SK-N-SH (cell line): Measurements from ENCODE around the gene RAB6B. TPM values are rescaled to one million over a fixed set of nuclear protein-coding genes. Genes with fewer than 3 reads are reported as not detected.

Experiments
- CTCF ChIA-PET: fragments of 300-600, 350-600 bp; formaldehyde crosslinking; extraction: SDS; loops from one replicate; lab custom pipeline; 2021; lab: Yijun Ruan, JAX
- POLR2A ChIA-PET: fragments of 350-600 bp; sonication (Branson Sonifier 250); formaldehyde crosslinking; extraction: SDS; loops from one replicate; lab custom pipeline; 2020; ENCODE audit warnings: antibody characterized with exemption, inconsistent platforms; lab: Yijun Ruan, JAX
- DNase-seq: peaks from one replicate; pipeline ENCODE4 v3.0.0; 2012
- H2AFZ ChIP-seq: fragments of 200-600 bp; sonication (generic); 2 replicates; pipeline ENCODE4 v1.8.1; 2016; ENCODE audit warnings: antibody characterized with exemption, mild to moderate bottlenecking, low read depth
- H3F3A ChIP-seq: fragments of 200-600 bp; sonication (generic); replicated peaks from 2 replicates; pipeline ENCODE3; 2016; ENCODE audit warnings: antibody characterized with exemption, mild to moderate bottlenecking; ENCODE audit not compliant: insufficient read depth
- H3K27ac ChIP-seq, 2 experiments: fragments of 200-500 bp in 1 of 2; fragments of 200-600 bp in 1 of 2; sonication (Bioruptor generic) in 1 of 2; sonication (generic), shearing (Covaris generic) in 1 of 2; 2 replicates each; pipeline versions ENCODE4 v1.5.1 to v1.6.1; 2014 to 2016; ENCODE audit warnings: low read depth in 2 of 2, inconsistent platforms in 1 of 2, low read length in 1 of 2, mild to moderate bottlenecking in 1 of 2, mixed read lengths in 1 of 2
- H3K27me3 ChIP-seq: fragments of 200-600 bp; sonication (generic), shearing (Covaris generic); 2 replicates; pipeline ENCODE4 v1.6.1; 2016; ENCODE audit warnings: mixed run types; ENCODE audit not compliant: insufficient read depth
- H3K36me3 ChIP-seq, 2 experiments: fragments of 200-500 bp in 1 of 2; fragments of 200-600 bp in 1 of 2; sonication (Bioruptor generic) in 1 of 2; sonication (generic) in 1 of 2; replicated peaks in 1 of 2; 2 replicates each; pipeline versions ENCODE3 to v1.5.1; 2014 to 2016; ENCODE audit warnings: low read length in 1 of 2, mild to moderate bottlenecking in 1 of 2; ENCODE audit not compliant: insufficient read depth in 2 of 2, control insufficient read depth in 1 of 2
- H3K4me1 ChIP-seq, 2 experiments: fragments of 200-500 bp in 1 of 2; fragments of 200-600 bp in 1 of 2; sonication (Bioruptor generic) in 1 of 2; sonication (generic), shearing (Covaris generic) in 1 of 2; 2 replicates each; pipeline versions ENCODE4 v1.5.1 to v1.6.1; 2014 to 2016; ENCODE audit warnings: low read depth in 1 of 2, low read length in 1 of 2, mixed run types in 1 of 2; ENCODE audit not compliant: insufficient read depth in 2 of 2, control insufficient read depth in 1 of 2
- H3K4me2 ChIP-seq: fragments of 200-600 bp; sonication (generic), shearing (Covaris generic); 2 replicates; pipeline ENCODE4 v1.6.1; 2017; ENCODE audit warnings: mixed run types
- H3K4me3 ChIP-seq, 2 experiments: fragments of 200-500 bp in 1 of 2; fragments of 200-600 bp in 1 of 2; sonication (Bioruptor generic) in 1 of 2; sonication (generic), shearing (Covaris generic) in 1 of 2; 2 replicates each; pipeline versions ENCODE4 v1.5.1 to v1.8.1; 2014 to 2016; ENCODE audit warnings: low read depth in 2 of 2, inconsistent platforms in 1 of 2, low read length in 1 of 2, mild to moderate bottlenecking in 1 of 2, mixed read lengths in 1 of 2, moderate library complexity in 1 of 2
- H3K79me2 ChIP-seq: fragments of 200-600 bp; sonication (generic); 2 replicates; pipeline ENCODE4 v1.8.1; 2017; ENCODE audit warnings: mild to moderate bottlenecking; ENCODE audit not compliant: insufficient read depth
- H3K9ac ChIP-seq: fragments of 200-600 bp; sonication (generic); 2 replicates; pipeline ENCODE4 v1.6.1; 2017; ENCODE audit warnings: mixed run types
- H3K9me2 ChIP-seq: fragments of 200-600 bp; sonication (generic); 2 replicates; pipeline ENCODE4 v1.6.1; 2017; ENCODE audit warnings: mixed run types
- H3K9me3 ChIP-seq: fragments of 200-600 bp; sonication (generic); 2 replicates; pipeline ENCODE4 v1.6.1; 2017; ENCODE audit warnings: mixed run types, mild to moderate bottlenecking, moderate library complexity
- H4K20me1 ChIP-seq: fragments of 200-600 bp; sonication (generic); 2 replicates; pipeline ENCODE4 v1.6.1; 2017; ENCODE audit warnings: mild to moderate bottlenecking, mixed run types; ENCODE audit not compliant: insufficient read depth
- CHD2 ChIP-seq: fragments of 150-350 bp; IDR thresholded peaks from 2 replicates; pipeline ENCODE4 v1.6.1; 2018; ENCODE audit warnings: low read length; ENCODE audit not compliant: partially characterized antibody
- CTCF ChIP-seq: fragments of 200-600 bp; sonication (generic); IDR thresholded peaks from 2 replicates; pipeline ENCODE4 v1.6.1; 2017; ENCODE audit warnings: antibody characterized with exemption, mild to moderate bottlenecking, moderate library complexity
- ELF1 ChIP-seq: IDR thresholded peaks from 2 replicates; pipeline ENCODE4 v1.4.0; 2012
- FOSL2 ChIP-seq: IDR thresholded peaks from 2 replicates; pipeline ENCODE4 v1.4.0; 2012; ENCODE audit warnings: low read depth, mild to moderate bottlenecking, moderate library complexity, borderline replicate concordance
- GABPA ChIP-seq: IDR thresholded peaks from 2 replicates; pipeline ENCODE4 v1.4.0; 2012; ENCODE audit warnings: low read depth, mild to moderate bottlenecking
- IRF3 ChIP-seq: fragments of 150-350 bp; IDR thresholded peaks from 2 replicates; pipeline ENCODE4 v1.6.1; 2016; ENCODE audit warnings: mild to moderate bottlenecking, low read depth, low read length
- MAX ChIP-seq: IDR thresholded peaks from 2 replicates; pipeline ENCODE4 v1.4.0; 2012; ENCODE audit warnings: low read depth
- MEF2A ChIP-seq: IDR thresholded peaks from 2 replicates; pipeline ENCODE4 v1.4.0; 2012; ENCODE audit warnings: low read depth, borderline replicate concordance
- NFIC ChIP-seq: IDR thresholded peaks from 2 replicates; pipeline ENCODE4 v1.4.0; 2012; ENCODE audit warnings: borderline replicate concordance
- PBX3 ChIP-seq: IDR thresholded peaks from 2 replicates; pipeline ENCODE4; 2012
- RCOR1 ChIP-seq: fragments of 150-350 bp; IDR thresholded peaks from 2 replicates; pipeline ENCODE4 v1.6.1; 2017; ENCODE audit warnings: antibody characterized with exemption, low read length
- RXRA ChIP-seq: IDR thresholded peaks from 2 replicates; pipeline ENCODE4 v1.4.0; 2012; ENCODE audit warnings: low read depth, mild to moderate bottlenecking, borderline replicate concordance
- SMC3 ChIP-seq: IDR thresholded peaks from 2 replicates; pipeline ENCODE4 v1.6.1; 2012; ENCODE audit warnings: low read depth, low read length, improper control_type of control experiment
- TEAD4 ChIP-seq: IDR thresholded peaks from 2 replicates; pipeline ENCODE4 v1.4.0; 2012; ENCODE audit warnings: mild to moderate bottlenecking, borderline replicate concordance; ENCODE audit not compliant: insufficient read depth
- WGBS: methylation state at CpG from one replicate; pipeline ENCODE4 v1.1.6; 2017; ENCODE audit warnings: low lambda C conversion rate; 5-methylcytosine and 5-hydroxymethylcytosine counted together
- polyA plus RNA-seq, 3 experiments: library from polyadenylated mRNA; depleted of rRNA; stranded (reverse); fragments of >200 nt; gene quantifications; 2 replicates each; pipeline ENCODE4 v1.2.3, GENCODE V29; 2012

Gene RAB6B
- polyA plus RNA-seq, 1 of the 3 experiments (the other 2 are of a cell fraction) = 9.3 TPM

GRCh38 chr3:133804896-133805295 lies 90.8 kb downstream of the RAB6B start:
- H2AFZ ChIP-seq = peak overlapping the region; percentile 97
- TF ChIP-seq GABPA (no peak), NFIC (no peak), RXRA (no peak), ELF1 (no peak), TEAD4 (no peak), CHD2 (no peak), MAX (no peak), SMC3 (no peak), MEF2A (no peak), FOSL2 (no peak), CTCF (no peak), RCOR1 (no peak), IRF3 (no peak), PBX3 (no peak)
- TF ChIP-seq, all 33 proteins: peak for 0
- no peak overlapping the region; the same call in 1 of the 2 replicates for H3K4me2 ChIP-seq
- WGBS = 76% methylated on average over 4 of the region's 4 CpGs
- H3K36me3 ChIP-seq = peaks cover 15 to 20% of the 10 kb centered on the region in 2 experiments
- H3K4me1 ChIP-seq = peaks cover 0 to 6% of the 10 kb centered on the region in 2 experiments; a peak in 2 of 4 replicates
- CTCF ChIA-PET = interaction anchor here (0.6 kb wide), 1 partner anchor 125 kb away, joined by 3 read pairs; no protein-coding TSS in a partner anchor
- no peaks in the 10 kb centered on the region for H3K27me3 ChIP-seq
- H4K20me1 ChIP-seq = no peaks in the 10 kb centered on the region
- peaks cover 17% of the 10 kb centered on the region for H3K79me2 ChIP-seq
- H3K27ac ChIP-seq = no peak overlapping the region
- no peak overlapping the region for H3K9ac ChIP-seq
- H3K9me3 ChIP-seq = no peaks in the 10 kb centered on the region
- peaks cover 4% of the 10 kb centered on the region for H3F3A ChIP-seq
- no peak for DNase-seq
- H3K9me2 ChIP-seq = no peaks in the 10 kb centered on the region
- POLR2A ChIA-PET = no interaction called here
- H3K4me3 ChIP-seq = peak overlapping the region in 1 of 2 experiments; percentile 93; a peak in 2 of 4 replicates
